Trophoblast cell (in vitro differentiated cells and primary cell): Measurements from ENCODE around the gene OR2C1.
A peak's percentile ranks its signal among the peaks of the same experiment; 100 is the strongest.

Experiments
- DNase-seq, 2 donors: peaks; one replicate each; pipeline ENCODE4 v3.0.0-alpha.2; 2016
- H2AFZ ChIP-seq: 2 replicates; pipeline ENCODE4 v1.6.1; 2013; ENCODE audit warnings: low read length, moderate library complexity, mild to moderate bottlenecking; ENCODE audit not compliant: insufficient read depth, poor library complexity
- H2AK5ac ChIP-seq: 2 replicates; pipeline ENCODE4 v1.6.1; 2013; ENCODE audit warnings: mild to moderate bottlenecking, low read length
- H2BK120ac ChIP-seq: 2 replicates; pipeline ENCODE4 v1.6.1; 2013; ENCODE audit warnings: low read length, mild to moderate bottlenecking, moderate library complexity; ENCODE audit not compliant: insufficient read depth, poor library complexity
- H2BK12ac ChIP-seq: 2 replicates; pipeline ENCODE4 v1.6.1; 2013; ENCODE audit warnings: mild to moderate bottlenecking, low read length, moderate library complexity
- H2BK5ac ChIP-seq: 2 replicates; pipeline ENCODE4 v1.6.1; 2013; ENCODE audit warnings: low read length, low read depth, moderate library complexity, mild to moderate bottlenecking; ENCODE audit not compliant: poor library complexity
- H3K14ac ChIP-seq: 2 replicates; pipeline ENCODE4 v1.6.1; 2013; ENCODE audit warnings: mild to moderate bottlenecking, low read length
- H3K18ac ChIP-seq: 2 replicates; pipeline ENCODE4 v1.6.1; 2013; ENCODE audit warnings: mild to moderate bottlenecking, low read length
- H3K23ac ChIP-seq: 2 replicates; pipeline ENCODE4 v1.6.1; 2013; ENCODE audit warnings: low read length
- H3K27ac ChIP-seq: 2 replicates; pipeline ENCODE4 v1.5.1; 2013; ENCODE audit warnings: low read depth, mild to moderate bottlenecking, inconsistent platforms, low read length, moderate library complexity
- H3K27me3 ChIP-seq: 2 replicates; pipeline ENCODE4 v1.6.1; 2013; ENCODE audit warnings: inconsistent platforms, mild to moderate bottlenecking, low read length, moderate library complexity; ENCODE audit not compliant: insufficient read depth
- H3K36me3 ChIP-seq, 2 experiments: 1 replicate in 1 of 2; 2 replicates in 1 of 2; pipeline ENCODE4 v1.6.1; 2013; ENCODE audit warnings: low read length in 2 of 2, mild to moderate bottlenecking in 2 of 2, moderate library complexity in 1 of 2; ENCODE audit not compliant: insufficient read depth in 2 of 2, control insufficient read depth in 1 of 2
- H3K4ac ChIP-seq: 2 replicates; pipeline ENCODE4 v1.6.1; 2013; ENCODE audit warnings: low read depth, mild to moderate bottlenecking, low read length, moderate library complexity
- H3K4me1 ChIP-seq, 2 experiments: 1 replicate in 1 of 2; 2 replicates in 1 of 2; pipeline ENCODE4 v1.6.1; 2013; ENCODE audit warnings: low read length in 2 of 2, mild to moderate bottlenecking in 2 of 2, moderate library complexity in 1 of 2; ENCODE audit not compliant: insufficient read depth in 2 of 2, control insufficient read depth in 1 of 2
- H3K4me2 ChIP-seq: 2 replicates; pipeline ENCODE4 v1.6.1; 2013; ENCODE audit warnings: inconsistent platforms, mild to moderate bottlenecking, low read length, moderate library complexity
- H3K4me3 ChIP-seq: 2 replicates; pipeline ENCODE4 v1.5.1; 2013; ENCODE audit warnings: mild to moderate bottlenecking, low read depth, low read length, inconsistent platforms
- H3K79me1 ChIP-seq: one replicate; pipeline ENCODE4 v1.6.1; 2013; ENCODE audit warnings: low read length
- H3K79me2 ChIP-seq: 2 replicates; pipeline ENCODE4 v1.6.1; 2013; ENCODE audit warnings: low read length, mild to moderate bottlenecking; ENCODE audit not compliant: control insufficient read depth, insufficient read depth, poor library complexity
- H3K9ac ChIP-seq: 2 replicates; pipeline ENCODE4 v1.6.1; 2013; ENCODE audit warnings: mild to moderate bottlenecking, low read length
- H3K9me3 ChIP-seq: 2 replicates; pipeline ENCODE4 v1.6.1; 2013; ENCODE audit warnings: low read depth, mild to moderate bottlenecking, control low read depth, inconsistent platforms, low read length; ENCODE audit not compliant: insufficient read depth
- H4K12ac ChIP-seq: 2 replicates; pipeline ENCODE4 v1.6.1; 2013; ENCODE audit warnings: low read depth, mild to moderate bottlenecking, low read length, moderate library complexity
- H4K8ac ChIP-seq: 2 replicates; pipeline ENCODE4 v1.6.1; 2013; ENCODE audit warnings: low read depth, mild to moderate bottlenecking, low read length, moderate library complexity
- H4K91ac ChIP-seq: one replicate; pipeline ENCODE4 v1.6.1; 2013; ENCODE audit warnings: low read depth, mild to moderate bottlenecking, low read length, moderate library complexity
- WGBS: extraction: QIAGEN DNeasy Blood & Tissue Kit; methylation state at CpG from one replicate; pipeline ENCODE4 v1.1.7; 2013; ENCODE audit warnings: missing lambda C conversion rate; ENCODE audit not compliant: insufficient read length, insufficient coverage; ENCODE audit errors: extremely low coverage; 5-methylcytosine and 5-hydroxymethylcytosine counted together

OR2C1 gene

GRCh38 chr16:3356118-3356517, 429 bp downstream of the OR2C1 start:
- Histone ChIP-seq H3K18ac (no peak overlapping the region), H3K36me3 (no peaks in the 10 kb centered on the region), H2BK120ac (no peak overlapping the region), H3K14ac (no peak overlapping the region), H4K91ac (no peak overlapping the region), H3K4me2 (no peak overlapping the region), H3K79me2 (no peaks in the 10 kb centered on the region), H2BK5ac (no peak overlapping the region), H2AK5ac (no peak overlapping the region), H3K9ac (no peak overlapping the region), H3K27me3 (no peaks in the 10 kb centered on the region), H3K4me1 (no peaks in the 10 kb centered on the region), H3K79me1 (no peaks in the 10 kb centered on the region), H3K23ac (no peak overlapping the region), H2AFZ (no peak overlapping the region), H3K4ac (no peak overlapping the region), H4K12ac (no peak overlapping the region), H3K27ac (no peak overlapping the region), H4K8ac (no peak overlapping the region), H3K4me3 (peak overlapping the region; percentile 11), H2BK12ac (no peak overlapping the region), H3K9me3 (peaks cover 12% of the 10 kb centered on the region)
- DNase-seq = no peak
- no CpG with 5 or more reads among the region's 10 CpGs for WGBS

- Histone ChIP-seq H4K12ac (no peak overlapping the region), H2AFZ (no peak overlapping the region), H3K27ac (no peak overlapping the region), H3K79me2 (no peaks in the 10 kb centered on the region), H3K4me3 (no peak overlapping the region), H2BK12ac (no peak overlapping the region), H3K4ac (no peak overlapping the region), H3K4me2 (no peak overlapping the region), H2AK5ac (no peak overlapping the region), H3K36me3 (no peaks in the 10 kb centered on the region), H2BK120ac (no peak overlapping the region), H3K18ac (no peak overlapping the region), H3K9me3 (peaks cover 12% of the 10 kb centered on the region), H3K23ac (no peak overlapping the region), H3K27me3 (no peaks in the 10 kb centered on the region), H3K79me1 (no peaks in the 10 kb centered on the region), H4K8ac (no peak overlapping the region), H3K9ac (no peak overlapping the region), H3K14ac (no peak overlapping the region), H3K4me1 (no peaks in the 10 kb centered on the region), H4K91ac (no peak overlapping the region), H2BK5ac (no peak overlapping the region)
- no CpG with 5 or more reads among the region's 1 CpG for WGBS
- DNase-seq = no peak
Measured at GRCh38 chr16:3358871-3359270, 3.2 kb downstream of the OR2C1 start.

- H3K4me3 ChIP-seq = no peak overlapping the region
Measured at GRCh38 chr16:3362931-3363330, 7.2 kb downstream of the OR2C1 start.

GRCh38 chr16:3363793-3364192, 8.1 kb downstream of the OR2C1 start:
- H4K8ac ChIP-seq = no peak overlapping the region
- H3K4me1 ChIP-seq = no peaks in the 10 kb centered on the region
- no peak overlapping the region for H2BK120ac ChIP-seq
- no peak overlapping the region for H2AK5ac ChIP-seq
- no peak for DNase-seq
- no peak overlapping the region for H3K14ac ChIP-seq
- no peak overlapping the region for H3K18ac ChIP-seq
- H3K36me3 ChIP-seq = no peaks in the 10 kb centered on the region
- no peak overlapping the region for H3K4me2 ChIP-seq
- H3K27me3 ChIP-seq = no peaks in the 10 kb centered on the region
- WGBS = no CpG with 5 or more reads among the region's 7 CpGs
- H3K9ac ChIP-seq = no peak overlapping the region
- no peak overlapping the region for H3K4me3 ChIP-seq
- H3K9me3 ChIP-seq = peaks cover 12% of the 10 kb centered on the region
- H2AFZ ChIP-seq = no peak overlapping the region
- no peak overlapping the region for H4K91ac ChIP-seq
- H3K79me1 ChIP-seq = no peaks in the 10 kb centered on the region
- H3K4ac ChIP-seq = no peak overlapping the region
- H3K79me2 ChIP-seq = no peaks in the 10 kb centered on the region
- H4K12ac ChIP-seq = no peak overlapping the region
- no peak overlapping the region for H3K23ac ChIP-seq
- H2BK5ac ChIP-seq = no peak overlapping the region
- H3K27ac ChIP-seq = no peak overlapping the region
- no peak overlapping the region for H2BK12ac ChIP-seq

More at GRCh38 chr16:3362931-3363330, 7.2 kb downstream of the OR2C1 start:
- Histone ChIP-seq H3K79me1 (no peaks in the 10 kb centered on the region), H4K91ac (no peak overlapping the region), H3K14ac (no peak overlapping the region), H4K8ac (no peak overlapping the region), H2AFZ (no peak overlapping the region), H2BK120ac (no peak overlapping the region), H3K4me2 (no peak overlapping the region), H3K23ac (no peak overlapping the region), H2AK5ac (no peak overlapping the region), H3K27me3 (no peaks in the 10 kb centered on the region), H3K4ac (no peak overlapping the region), H2BK5ac (no peak overlapping the region), H3K36me3 (no peaks in the 10 kb centered on the region), H3K79me2 (no peaks in the 10 kb centered on the region), H3K18ac (no peak overlapping the region), H3K4me1 (no peaks in the 10 kb centered on the region), H2BK12ac (no peak overlapping the region), H3K9me3 (peaks cover 12% of the 10 kb centered on the region), H3K27ac (no peak overlapping the region), H3K9ac (no peak overlapping the region), H4K12ac (no peak overlapping the region)
- DNase-seq = no peak
